ENCODE results near the gene MMRN2.

The MMRN2 gene

GRCh38 chr10:86968994-86969355, 11.6 kb upstream of the MMRN2 start:
- DNase-seq: no peak

DNA sequence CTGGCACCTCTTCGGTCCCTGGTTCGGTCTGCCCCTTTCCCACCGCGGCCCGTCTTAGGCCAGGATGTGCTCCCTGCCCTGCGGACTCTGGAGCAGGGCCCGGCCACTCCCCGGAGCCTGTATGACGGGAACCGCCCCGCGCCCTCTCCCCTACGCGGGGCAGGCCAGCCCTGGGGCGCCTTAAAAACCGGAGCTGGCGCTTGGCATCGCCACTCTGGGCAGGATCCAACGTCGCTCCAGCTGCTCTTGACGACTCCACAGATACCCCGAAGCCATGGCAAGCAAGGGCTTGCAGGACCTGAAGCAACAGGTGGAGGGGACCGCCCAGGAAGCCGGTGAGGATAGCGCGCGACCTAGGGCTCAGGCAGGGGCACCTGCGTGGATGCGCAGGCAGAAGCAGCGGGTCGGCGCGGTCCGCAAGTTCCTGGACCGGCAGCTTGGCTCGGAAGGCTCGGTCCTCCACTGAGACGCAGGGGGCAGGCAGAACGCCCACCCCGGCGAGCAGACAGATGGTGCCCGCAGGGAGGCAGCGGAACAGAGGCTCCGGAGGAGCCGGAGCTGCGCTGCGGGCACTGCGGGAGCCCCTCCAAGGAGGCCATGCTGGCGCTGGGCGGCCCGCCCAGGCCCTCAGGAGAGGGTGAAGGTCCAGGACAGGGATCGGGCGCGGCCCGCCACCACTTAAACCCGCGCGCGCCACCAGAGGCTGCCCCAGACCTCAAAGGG, 11.0 kb upstream of the MMRN2 start, which contains the start of gene ADIRF:
ADIRF (plus strand) TSS at position 212 of the 723 bp plus-strand sequence; CDS start at position 275, 63 bp downstream.
- no peak for DNase-seq

DNA sequence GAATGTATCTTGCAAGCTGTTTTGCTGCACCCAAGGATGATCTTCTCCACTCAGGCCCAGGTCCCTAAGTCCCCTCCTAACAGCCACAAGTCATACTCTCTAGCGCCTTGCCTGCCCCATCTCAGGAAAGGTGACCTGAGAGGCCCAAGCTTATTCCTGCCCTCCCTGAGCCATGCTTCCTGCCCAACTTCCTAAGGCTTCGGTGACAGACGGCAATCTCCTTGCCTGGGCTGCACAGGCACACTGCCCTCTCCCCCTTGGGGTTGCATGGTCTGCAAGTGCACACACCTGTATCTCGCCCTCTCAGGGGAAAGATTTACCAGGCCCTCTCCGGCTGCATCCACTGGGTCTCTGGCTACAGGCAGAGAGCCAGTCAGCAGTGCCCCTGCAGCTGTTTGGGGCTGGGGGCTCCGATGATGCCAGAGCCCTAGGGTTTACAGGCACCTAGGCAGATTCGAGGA, 10.1 kb upstream of the MMRN2 start:
- no peak for DNase-seq

DNA sequence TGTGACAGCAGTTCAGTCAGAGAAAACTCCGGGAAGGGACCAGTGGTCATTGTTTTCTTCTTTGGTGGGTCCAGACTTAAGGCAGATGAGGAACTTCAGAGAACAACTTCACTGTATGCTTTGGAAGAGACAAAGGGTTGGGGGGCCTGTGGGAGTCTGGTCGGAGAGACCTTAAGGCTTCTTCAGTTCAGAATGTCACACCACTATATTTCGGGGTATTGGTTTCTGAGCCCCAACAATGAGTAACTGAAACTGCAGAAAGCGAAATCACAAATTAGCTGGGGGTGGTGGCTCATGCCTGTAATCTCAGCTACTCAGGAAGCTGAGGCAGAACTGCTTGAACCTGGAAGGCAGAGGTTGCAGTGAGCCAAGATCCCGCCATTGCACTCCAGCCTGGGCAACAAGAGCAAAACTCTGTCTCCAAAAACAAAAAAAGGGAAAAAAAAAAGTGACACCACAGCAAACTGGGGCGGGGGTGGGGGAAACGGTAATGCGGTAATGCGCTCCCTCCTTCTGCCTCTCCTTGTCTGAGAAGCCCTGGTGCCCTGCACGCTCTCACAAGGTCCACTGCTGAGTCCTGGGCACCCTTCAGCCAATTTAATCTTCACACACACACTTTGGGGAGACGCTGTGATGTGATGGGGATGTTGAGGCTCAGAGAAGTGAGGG, 8.7 kb upstream of the MMRN2 start:
- no peak for DNase-seq

- no peak for DNase-seq
Measured at GRCh38 chr10:86964847-86965190, 7.4 kb upstream of the MMRN2 start.

DNA sequence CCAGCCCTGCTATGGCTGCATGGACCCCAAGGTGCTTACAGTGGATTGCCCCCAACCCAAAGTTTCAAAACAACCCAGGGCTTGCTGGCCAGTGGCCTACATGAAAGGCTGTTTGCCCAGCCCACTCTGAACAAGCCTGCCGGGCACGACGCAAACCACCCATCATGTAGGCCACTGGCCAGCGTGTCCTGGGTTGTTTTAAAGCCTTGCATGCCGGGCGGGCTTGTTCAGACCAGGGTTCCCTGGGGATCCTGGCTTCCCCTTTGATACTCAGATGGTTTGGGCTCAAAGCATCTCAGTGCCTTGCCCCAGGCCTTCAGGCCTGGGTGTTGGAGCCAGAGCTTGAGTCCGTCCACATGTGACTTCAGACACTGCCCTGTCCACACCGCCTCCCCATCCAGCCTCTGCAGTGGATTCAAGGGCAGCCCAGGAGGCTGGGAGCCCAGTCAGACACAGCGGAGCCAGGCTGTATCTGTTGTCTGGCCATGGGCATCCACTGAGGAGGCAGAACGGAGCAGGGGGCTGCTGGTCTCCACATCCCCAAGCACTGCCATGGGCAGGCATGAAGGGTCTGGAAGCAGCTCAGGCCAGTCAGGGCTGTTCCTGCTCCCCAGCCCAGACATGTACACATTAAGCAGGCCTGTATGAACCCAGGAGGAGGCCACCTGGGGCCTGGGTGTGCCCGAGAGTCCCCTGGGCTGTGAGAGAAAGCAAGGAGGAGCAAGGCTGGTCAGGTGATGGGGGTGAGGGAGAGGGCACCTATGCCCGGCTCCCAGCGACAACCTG, 6.8 kb upstream of the MMRN2 start:
- DNase-seq: no peak

DNA sequence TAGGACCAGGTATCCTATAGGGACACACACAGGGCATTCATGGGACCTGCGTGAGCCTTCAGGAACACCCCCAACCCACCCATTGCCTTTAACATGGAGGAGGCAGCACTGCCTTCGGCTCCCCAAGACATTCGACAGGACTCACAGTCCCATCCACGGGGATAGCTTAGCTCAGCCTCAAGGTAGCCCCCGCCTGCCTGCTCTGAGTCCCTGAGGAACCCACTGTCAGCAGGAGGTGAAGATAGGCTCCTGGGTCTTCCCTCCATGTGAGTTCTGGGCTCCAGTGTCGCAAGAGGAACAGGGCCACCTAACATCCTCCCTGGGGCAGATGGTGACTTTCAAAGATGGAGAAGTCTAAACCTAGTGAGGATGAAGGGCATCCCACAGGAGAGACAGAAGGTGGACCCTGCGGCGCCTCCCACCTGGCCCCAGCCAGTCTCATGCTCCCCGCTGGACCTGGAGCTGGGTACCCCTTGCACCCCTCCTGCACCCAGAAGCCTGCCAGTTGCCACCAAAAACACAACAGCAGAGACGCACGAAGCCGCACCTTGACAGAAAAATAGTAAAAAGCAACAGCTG, 6.0 kb upstream of the MMRN2 start:
- no peak for DNase-seq

DNA sequence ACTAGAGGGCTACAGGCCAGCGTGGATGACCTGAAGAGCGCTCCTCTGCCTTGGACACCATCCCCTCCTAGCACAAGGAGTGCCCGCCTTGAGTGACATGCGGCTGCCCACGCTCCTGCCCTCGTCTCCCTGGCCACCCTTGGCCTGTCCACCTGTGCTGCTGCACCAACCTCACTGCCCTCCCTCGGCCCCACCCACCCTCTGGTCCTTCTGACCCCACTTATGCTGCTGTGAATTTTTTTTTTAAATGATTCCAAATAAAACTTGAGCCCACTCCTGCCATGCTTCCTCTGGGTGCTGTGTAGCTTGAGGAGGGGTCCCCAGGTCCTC, 5.5 kb upstream of the MMRN2 start:
- no peak for DNase-seq

GRCh38 chr10:86962136-86962980, 4.9 kb upstream of the MMRN2 start:
- no peak for DNase-seq

- no peak for DNase-seq
Measured at GRCh38 chr10:86961481-86962091, 4.2 kb upstream of the MMRN2 start.

GRCh38 chr10:86960863-86961434, 3.5 kb upstream of the MMRN2 start:
- no peak for DNase-seq

- DNase-seq: peak; percentile 62
Measured at GRCh38 chr10:86960003-86960862, 2.8 kb upstream of the MMRN2 start.

- DNase-seq: no peak
Measured at GRCh38 chr10:86959737-86960002, 2.3 kb upstream of the MMRN2 start.

- DNase-seq: no peak
Measured at GRCh38 chr10:86958901-86959736, 1.7 kb upstream of the MMRN2 start.

DNA sequence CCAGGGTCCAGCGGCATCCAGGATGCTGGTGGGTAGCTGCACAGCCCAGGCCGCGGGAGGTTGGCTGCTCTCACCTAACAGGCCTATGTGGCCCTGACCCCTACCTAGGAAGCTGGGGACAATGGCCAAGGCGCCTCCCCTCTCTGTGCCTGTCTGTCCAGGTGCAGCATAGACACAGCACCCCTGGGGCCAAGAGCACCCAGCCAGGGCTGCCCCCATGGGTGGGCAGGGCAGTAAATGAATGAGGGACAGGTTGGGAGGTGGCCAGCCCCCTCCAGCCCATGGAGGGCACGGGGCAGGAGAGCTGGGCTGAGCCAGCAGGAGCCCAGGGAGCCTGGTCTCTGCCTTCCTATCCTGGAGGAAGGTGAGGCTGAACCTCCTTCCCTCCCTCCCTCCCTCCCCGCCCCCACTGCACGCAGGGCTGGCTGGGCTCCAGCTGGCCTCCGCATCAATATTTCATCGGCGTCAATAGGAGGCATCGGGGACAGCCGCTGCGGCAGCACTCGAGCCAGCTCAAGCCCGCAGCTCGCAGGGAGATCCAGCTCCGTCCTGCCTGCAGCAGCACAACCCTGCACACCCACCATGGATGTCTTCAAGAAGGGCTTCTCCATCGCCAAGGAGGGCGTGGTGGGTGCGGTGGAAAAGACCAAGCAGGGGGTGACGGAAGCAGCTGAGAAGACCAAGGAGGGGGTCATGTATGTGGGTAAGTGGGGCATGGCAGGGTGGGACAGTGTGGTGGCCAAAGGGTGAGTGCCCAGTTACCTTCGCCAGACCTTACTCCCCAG, 893 bp upstream of the MMRN2 start, which contains the start of gene SNCG:
SNCG (plus strand) TSS at position 484 of the 785 bp plus-strand sequence; CDS start at position 583, 99 bp downstream.
- no peak for DNase-seq

DNA sequence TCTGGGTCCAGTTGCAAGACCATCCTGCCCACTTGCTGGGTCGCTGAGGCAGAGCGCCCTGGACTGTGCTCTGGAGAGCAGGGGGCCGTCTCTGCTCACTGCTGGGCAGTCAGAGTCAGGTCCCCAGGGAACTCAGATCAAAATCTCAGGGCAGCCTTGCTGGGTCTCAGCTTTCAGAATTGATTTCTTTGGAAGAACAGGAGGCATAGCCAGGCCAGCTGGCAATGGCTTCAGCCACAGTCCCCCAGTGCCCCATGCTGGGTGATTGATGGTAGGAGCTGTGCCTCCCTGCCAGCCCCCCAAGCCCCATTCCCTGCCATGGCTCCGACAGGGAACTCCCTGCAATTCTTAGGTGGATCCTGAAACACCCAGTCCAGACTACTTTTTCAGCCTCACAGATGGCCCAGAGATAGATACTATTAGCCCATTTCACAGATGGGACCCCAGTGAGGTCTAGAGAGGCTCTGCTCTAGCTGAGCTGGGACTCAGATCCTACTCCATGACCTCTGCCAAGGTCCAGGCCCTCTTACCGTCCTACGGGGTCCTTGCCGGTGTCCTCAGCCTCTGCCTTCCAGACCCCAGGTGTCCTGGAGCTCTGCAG, 467 bp downstream of the MMRN2 start:
- no peak for DNase-seq

- DNase-seq: no peak
Measured at GRCh38 chr10:86956195-86956847, 1.1 kb downstream of the MMRN2 start.

All from fibroblast of skin of scalp (primary cell).